HG02571 (cell line): Measurements from ENCODE around the gene MAN2B2.
"Not testable (repeated sequence)": the region's sequence is repeated elsewhere in the genome, so short reads cannot be mapped to it uniquely, and the experiment has no call there.

Experiments
- ATAC-seq: cut with Tn5 transposase; IDR thresholded peaks from one replicate; pipeline ENCODE4 v1.9.1; 2021; ENCODE audit warnings: mild to moderate bottlenecking, moderate library complexity; ENCODE audit not compliant: unreplicated experiment

MAN2B2 gene

DNA sequence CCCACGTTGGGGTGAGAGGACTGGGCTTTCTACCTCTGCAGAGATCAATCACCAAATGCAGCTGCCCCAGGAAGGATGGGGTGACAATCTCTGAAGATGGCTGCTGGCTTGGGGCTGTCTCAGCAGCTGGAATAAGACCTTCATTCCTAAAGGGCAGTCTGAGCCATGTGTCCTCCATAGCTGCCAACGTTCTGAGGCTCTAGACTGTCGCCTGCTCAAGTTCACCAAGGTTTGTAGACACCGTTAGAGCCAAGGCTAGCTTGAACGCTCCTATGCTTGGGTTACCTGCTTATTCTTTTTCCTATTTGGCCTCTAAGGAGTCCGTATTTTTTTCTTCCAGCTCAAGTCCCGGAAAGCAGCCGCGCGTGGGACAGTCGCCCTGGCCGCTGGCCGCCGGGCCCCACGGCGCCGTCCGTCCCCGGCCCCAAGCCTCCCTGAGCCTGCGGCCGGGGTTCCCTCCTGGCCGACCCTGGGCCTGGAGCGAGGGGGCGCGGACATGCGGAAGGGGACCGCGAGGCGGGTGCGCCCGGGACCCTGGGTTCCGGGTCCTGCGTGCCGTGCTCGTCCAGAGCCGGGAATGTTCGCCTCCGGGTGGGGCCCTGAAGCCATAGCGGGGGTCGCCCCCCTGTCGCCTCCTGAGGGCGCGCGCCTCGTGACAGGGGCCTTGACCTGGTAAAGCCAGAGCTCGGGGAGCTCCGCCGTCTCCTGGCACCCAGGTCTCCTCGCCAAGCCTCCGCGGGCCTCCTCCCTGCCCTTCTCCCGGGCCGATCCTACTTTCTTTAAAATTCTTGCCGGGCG lies 88.8 kb downstream of the MAN2B2 start:
- ATAC-seq: no peak

DNA sequence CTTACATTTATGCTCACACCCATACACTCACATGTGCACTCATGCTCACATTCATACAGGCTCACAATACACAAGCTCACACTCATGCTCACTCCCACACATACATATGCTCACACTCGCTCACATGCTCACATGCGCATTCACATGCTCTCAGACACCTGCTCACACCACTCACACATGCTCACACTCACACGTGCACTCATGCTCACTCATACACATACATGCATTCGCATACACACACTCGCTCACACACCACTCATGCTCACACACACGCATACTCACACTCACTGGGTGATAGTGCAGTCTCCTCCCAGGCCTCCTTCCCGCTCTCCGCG lies 90.3 kb downstream of the MAN2B2 start:
- no peak for ATAC-seq

DNA sequence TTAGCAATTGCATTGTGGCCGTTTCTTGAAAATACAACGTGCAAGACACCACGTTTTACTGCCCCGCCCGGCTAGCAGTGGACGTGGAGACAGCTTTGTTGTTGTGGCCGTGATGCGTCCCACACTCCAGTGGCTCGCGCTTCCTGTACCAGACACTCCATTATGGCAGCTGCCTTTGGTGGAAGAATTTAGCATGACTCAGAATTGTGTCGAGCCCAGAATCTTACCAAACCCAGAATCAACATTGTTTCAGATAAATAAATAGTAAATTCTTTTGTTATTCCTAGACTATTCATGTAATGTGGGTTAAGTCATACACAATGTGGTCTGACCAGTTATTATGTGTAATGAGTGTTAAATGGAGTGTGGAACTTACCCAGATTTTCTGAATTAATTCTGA lies 93.4 kb downstream of the MAN2B2 start:
- no peak for ATAC-seq

DNA sequence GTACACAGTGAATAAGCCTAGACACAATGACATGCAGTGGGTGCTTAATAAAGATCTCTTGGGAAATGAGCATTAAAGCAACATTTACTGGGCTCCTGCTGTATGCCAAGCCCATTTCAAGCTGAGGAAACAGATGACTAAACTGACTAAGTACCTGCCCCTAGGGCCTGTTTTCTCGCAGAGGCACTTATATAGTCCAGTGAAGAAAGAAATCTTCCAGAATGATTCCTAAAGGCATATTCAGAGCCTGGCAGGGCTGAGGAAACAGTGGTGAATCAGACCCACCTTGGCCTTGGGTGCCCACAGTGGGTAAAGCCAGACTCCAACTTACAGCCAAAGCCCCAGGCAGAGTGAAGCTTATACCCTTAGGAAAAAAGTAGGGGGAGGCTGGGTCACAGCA lies 96.7 kb downstream of the MAN2B2 start:
- no peak for ATAC-seq

DNA sequence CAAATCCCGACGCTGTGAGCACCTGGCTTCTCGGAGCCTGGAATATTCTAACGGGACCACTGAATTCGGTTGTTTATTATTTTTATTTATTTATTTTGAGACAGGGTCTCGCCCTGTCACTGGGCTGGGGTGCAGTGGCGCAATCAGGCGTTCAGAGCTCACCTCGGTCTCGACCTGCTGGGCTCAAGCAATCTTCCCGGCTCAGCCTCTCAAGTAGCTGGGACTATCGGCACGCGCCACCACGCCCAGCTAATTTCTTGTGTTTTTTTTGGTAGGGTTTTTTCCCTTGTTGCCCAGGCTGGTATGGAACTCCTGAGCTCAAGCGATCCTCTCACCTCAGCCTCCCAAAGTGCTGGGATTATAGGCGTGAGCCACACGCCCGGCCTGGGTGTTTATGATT lies 97.1 kb downstream of the MAN2B2 start:
- ATAC-seq: no peak

DNA sequence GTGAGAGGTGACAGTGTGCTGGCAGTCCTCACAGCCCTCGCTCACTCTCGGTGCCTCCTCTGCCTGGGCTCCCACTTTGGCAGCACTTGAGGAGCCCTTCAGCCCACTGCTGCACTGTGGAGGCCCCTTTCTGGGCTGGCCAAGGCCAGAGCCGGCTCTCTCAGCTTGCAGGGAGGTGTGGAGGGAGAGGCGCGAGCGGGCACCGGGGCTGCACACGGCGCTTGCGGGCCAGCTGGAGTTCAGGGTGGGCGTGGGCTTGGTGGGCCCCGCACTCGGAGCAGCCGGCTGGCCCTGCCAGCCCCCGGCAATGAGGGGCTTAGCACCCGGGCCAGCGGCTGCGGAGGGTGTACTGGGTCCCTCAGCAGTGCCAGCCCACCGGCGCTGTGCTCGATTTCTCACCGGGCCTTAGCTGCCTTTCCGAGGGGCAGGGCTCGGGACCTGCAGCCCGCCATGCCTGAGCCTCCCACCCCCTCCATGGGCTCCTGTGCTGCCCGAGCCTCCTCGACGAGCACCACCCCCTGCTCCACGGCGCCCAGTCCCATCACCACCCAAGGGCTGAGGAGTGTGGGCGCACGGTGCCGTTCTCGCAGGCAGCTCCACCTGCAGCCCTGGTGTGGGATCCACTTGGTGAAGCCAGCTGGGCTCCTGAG lies 97.7 kb downstream of the MAN2B2 start:
- not testable (repeated sequence) for ATAC-seq
